Measurements from ENCODE around the gene SRC.

DNA sequence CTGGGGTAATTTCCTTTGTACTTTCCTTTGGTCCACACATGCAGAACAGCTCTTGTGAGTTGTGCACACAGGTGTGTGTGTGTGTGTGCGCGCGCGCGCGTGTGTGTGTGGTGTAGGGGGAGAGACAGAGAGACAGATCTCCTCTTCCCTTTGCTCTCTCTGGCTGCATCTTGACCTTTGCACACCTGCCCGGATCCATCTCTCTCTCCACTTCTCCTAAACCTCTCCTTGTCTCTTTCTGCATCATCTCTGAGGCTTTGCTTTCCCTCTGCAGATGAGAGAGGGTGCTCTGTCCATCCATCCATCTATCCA lies 67.0 kb downstream of the SRC start:
- no peak for TF ChIP-seq SUZ12 (IDR thresholded peaks at IDR 0.05)
- no peak for TF ChIP-seq FOXM1 (IDR thresholded peaks at IDR 0.05; ENCODE audit: borderline replicate concordance)
- TF ChIP-seq FOXA1 (IDR thresholded peaks at IDR 0.05) = no peak
- no peak for TF ChIP-seq NFRKB (IDR thresholded peaks at IDR 0.05)
- no peak for TF ChIP-seq ARNT (IDR thresholded peaks at IDR 0.05)
- no peak for TF ChIP-seq L3MBTL2 (conservative IDR thresholded peaks at IDR 0.05)
- no peak for TF ChIP-seq CTBP1 (IDR thresholded peaks at IDR 0.05; ENCODE audit: borderline replicate concordance)
- no peak for TF ChIP-seq ELF4 (IDR thresholded peaks at IDR 0.05)
- no peak for TF ChIP-seq SP1 (IDR thresholded peaks at IDR 0.05)
- no peak for TF ChIP-seq HDGF (IDR thresholded peaks at IDR 0.05; ENCODE audit: borderline replicate concordance)
- no peak for TF ChIP-seq ZNF384 (IDR thresholded peaks at IDR 0.05)
- TF ChIP-seq, protein P1, sequence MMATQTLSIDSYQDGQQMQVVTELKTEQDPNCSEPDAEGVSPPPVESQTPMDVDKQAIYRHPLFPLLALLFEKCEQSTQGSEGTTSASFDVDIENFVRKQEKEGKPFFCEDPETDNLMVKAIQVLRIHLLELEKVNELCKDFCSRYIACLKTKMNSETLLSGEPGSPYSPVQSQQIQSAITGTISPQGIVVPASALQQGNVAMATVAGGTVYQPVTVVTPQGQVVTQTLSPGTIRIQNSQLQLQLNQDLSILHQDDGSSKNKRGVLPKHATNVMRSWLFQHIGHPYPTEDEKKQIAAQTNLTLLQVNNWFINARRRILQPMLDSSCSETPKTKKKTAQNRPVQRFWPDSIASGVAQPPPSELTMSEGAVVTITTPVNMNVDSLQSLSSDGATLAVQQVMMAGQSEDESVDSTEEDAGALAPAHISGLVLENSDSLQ (IDR thresholded peaks at IDR 0.05) = no peak
- TF ChIP-seq BHLHE40 (IDR thresholded peaks at IDR 0.05; ENCODE audit: borderline replicate concordance) = no peak
- TF ChIP-seq TARDBP (IDR thresholded peaks at IDR 0.05) = no peak
